GM21360 (cell line): ENCODE measurements around the gene KDM1B.

Experiments used
- ATAC-seq: cut with Tn5 transposase; IDR thresholded peaks from one replicate; pipeline ENCODE4 v1.9.1; 2021; ENCODE audit warnings: mild to moderate bottlenecking, moderate library complexity; ENCODE audit not compliant: unreplicated experiment

Gene KDM1B, protein sequence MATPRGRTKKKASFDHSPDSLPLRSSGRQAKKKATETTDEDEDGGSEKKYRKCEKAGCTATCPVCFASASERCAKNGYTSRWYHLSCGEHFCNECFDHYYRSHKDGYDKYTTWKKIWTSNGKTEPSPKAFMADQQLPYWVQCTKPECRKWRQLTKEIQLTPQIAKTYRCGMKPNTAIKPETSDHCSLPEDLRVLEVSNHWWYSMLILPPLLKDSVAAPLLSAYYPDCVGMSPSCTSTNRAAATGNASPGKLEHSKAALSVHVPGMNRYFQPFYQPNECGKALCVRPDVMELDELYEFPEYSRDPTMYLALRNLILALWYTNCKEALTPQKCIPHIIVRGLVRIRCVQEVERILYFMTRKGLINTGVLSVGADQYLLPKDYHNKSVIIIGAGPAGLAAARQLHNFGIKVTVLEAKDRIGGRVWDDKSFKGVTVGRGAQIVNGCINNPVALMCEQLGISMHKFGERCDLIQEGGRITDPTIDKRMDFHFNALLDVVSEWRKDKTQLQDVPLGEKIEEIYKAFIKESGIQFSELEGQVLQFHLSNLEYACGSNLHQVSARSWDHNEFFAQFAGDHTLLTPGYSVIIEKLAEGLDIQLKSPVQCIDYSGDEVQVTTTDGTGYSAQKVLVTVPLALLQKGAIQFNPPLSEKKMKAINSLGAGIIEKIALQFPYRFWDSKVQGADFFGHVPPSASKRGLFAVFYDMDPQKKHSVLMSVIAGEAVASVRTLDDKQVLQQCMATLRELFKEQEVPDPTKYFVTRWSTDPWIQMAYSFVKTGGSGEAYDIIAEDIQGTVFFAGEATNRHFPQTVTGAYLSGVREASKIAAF

DNA sequence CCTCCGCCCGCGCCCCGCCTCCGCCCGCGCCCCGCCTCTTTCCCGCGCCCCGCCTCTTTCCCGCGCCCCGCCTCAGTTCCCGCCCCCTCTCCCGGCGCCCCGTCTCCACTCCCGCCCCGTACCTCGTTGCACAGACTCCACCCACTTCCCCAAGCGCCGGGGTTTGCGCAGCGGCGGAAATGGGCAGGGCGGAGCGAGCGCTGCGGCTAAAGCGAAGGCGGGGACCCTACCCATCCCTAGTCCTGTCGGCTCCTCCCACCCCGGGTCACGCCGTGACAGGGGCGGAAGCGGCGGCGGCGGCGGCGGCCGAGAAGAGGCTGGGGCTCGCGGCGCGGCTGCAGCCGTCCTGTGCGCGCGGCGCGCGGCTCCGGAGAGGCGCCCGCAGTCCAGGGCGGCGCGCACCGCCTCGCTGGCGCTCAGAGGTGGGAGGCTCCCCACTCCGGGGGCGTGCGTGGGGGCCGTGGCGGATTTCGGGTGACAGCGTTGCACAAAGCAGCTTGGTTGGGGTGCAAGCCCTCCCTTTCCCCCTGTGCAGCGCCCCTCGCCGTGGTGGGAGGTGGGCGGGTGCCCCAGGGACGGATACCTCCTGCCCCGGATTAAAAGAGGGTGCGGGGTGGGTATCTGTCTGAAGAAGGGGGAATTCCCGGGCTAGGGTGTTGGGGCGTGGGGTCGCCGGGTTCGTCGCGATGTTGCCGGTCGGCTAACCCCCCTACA is at the start of gene KDM1B:
Gene KDM1B, plus strand, starts transcription at position 273 of the 714 bp plus-strand sequence. CDS start 4,474 bp downstream, outside the sequence.
- peak; percentile 81 for ATAC-seq

DNA sequence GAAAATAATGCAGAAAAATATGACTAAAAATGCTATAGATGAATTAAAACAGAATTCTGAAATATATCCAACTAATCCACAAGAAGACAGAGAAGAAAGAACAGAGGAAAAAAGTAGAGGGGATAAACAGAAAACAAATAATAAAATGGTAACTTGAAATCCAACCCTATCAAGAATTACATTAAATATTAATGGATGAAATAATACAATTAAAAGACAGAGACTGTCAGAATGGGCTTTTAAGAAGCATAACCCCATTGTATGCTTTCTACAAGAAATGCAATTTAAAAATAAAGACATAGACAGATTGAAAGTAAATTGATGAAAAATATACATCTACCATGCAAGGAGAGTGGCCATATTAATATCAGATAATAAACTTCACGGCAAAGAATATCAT is 48.2 kb upstream of the KDM1B start:
- no peak for ATAC-seq

DNA sequence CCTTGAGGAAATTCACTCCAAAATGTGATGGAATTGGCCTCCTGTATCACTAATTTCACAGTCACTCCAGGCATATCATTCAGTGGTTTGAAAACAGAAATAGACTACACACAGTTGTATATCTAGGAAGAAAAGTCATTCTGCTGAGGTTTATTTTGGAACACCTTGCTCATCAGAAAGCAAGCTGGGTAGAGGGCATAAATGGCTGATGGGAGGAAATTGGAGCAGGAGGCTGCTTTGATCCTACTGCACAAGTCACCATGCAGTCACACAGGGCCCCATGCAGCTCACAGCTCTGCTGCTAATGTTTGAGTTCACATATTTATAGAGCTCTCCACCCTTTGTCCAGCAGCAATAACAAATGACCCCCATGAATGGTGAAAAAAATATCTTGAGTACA is 45.1 kb upstream of the KDM1B start:
- ATAC-seq = no peak

DNA sequence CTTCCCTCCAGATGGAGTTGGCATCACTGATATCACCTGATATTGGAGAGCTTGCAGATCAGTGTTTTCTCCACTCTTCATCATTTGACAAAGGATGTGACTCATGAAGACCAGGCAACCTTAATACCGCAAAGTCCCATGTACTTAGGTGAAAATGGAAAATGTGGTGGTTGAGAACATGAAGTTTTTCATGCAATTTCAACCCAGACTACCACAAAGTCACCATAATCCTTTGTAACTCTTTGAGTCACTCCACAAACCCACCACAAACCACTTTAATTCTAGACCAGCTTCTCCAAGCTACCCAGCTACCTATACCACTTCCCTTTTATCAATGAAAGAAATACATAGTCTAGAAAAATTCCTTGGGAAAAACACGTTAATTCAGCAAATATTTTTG is 39.9 kb upstream of the KDM1B start:
- no peak for ATAC-seq

DNA sequence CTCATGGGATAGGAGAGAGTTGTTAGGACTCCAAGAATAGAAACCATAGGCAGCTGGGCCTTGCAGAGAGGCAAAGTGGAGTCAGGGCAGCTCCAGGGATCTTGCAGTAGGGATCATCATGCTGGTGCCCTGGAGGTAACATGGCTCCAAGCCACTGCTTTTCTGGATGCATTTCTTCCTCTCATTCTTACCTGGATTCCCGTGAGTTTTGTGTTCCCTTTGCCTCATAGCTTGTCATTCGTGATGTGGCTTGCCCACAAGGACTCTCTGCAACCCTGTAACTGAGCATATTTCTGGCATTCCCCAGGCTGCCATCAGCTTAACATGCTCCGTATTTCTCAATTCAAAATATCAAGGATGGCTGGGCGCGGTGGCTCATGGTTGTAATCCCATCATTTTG is 38.1 kb upstream of the KDM1B start:
- no peak for ATAC-seq

DNA sequence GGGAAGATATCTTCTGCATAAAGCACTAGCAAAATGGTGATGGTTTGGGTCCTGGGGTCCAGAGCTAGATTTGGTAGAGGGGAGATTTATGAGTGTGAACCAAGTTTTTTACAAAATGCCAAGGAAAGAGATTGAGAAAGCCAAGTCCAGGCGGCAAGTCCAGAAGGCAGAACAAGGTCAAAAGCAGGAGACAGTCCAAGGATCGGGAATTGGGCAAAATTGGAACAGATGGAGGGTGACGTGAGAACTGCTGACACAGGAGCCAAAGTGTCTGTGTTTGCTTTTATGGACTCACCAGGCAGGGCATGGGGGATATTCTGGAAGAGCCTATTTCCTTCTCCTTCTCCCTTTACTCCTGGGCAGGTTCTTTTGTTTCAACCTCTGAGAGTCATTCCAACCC is 36.9 kb upstream of the KDM1B start:
- ATAC-seq = no peak

DNA sequence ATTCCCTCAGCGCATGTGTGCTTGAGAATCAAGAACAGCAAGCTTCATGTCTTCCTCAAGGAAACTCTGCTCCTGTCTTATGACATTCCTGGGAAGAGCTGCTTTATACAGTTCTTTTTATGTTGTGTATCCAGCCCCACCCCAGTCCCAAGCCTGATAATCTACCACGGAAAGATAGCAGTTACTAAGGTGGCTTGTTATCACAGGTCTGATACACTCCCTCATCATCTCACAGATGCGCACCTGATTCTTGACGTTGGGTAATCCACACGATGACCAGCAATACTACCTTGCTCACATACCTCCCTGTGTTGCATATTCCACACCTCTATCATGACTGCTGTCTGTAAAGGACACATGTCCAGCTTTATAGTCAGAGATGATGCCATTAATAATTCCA is 36.0 kb upstream of the KDM1B start:
- no peak for ATAC-seq

DNA sequence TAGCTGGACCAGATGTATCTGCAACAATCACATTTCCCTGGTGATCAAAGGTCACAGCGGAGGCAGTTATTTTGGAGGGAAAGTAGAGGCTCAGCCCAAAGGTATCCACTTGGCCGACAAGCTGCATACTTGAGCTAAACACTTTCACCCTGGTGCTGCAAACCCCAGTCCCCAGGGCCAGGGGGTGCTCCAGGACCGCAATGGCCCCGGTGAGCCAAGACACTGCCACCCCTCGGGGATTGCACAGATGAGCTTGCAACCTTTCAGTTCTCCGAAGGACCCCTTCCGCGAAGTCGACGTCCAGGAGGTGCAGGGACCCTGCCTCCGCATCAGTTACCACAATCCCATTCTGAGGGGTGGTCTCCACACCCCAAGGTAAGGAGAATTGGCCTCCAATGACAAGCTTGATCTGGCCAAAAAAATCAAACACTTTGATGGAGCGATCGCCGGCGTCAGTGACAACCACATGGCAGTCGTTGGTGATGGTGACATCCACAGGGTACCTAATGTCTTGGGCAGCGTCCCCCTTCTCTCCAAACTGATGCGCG is 33.6 kb upstream of the KDM1B start:
- ATAC-seq = no peak

DNA sequence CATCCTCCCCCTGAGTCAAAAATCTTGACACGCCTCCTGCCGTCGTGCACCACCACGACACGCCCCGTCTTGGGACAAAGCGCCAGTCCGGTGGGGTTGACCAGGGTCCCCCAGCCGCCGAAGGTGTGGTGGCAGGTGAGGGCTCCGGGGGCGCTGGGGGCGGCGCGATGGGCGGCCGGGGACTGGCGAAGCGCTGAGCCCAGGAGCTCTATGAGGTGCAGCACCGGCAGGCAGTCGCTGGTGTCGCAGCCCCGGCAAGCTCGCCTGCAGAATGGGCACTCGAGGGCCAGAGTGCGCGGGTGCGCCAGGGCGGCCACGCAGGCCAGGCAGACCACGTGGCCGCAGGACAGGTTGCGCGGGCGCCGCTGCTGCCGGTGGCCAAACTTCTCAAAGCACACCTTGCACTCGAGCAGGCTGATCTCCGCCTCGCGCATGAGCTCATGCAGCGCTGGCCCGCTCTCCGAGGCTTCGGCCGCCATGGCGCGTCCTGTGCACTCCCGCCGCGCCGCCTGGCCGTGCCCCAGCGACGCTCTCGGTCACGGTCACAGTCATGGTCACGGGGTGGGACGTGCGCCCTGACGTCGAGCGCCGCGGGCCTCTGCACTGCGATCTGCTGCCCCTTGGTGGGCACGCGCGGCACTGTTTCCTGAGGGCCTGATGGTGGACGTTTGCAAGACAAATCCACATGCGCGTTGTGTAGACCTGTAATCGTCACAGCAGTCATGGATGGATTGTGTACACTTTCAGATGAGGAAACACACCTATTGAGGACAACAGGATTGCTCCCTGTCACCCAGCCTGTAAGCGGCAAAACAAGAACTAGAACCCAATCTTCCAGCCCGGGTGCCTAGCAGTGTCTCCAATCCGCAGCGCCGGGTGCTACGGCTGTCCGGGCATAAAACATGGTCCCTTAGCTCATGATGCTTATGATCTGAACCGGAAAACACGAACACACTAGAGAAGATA is 32.8 kb upstream of the KDM1B start, which contains the start of gene NHLRC1:
Gene NHLRC1, minus strand, starts transcription at position 550 of the 966 bp plus-strand sequence. Its CDS starts 71 bp downstream, at position 479.
- ATAC-seq = peak; percentile 99

DNA sequence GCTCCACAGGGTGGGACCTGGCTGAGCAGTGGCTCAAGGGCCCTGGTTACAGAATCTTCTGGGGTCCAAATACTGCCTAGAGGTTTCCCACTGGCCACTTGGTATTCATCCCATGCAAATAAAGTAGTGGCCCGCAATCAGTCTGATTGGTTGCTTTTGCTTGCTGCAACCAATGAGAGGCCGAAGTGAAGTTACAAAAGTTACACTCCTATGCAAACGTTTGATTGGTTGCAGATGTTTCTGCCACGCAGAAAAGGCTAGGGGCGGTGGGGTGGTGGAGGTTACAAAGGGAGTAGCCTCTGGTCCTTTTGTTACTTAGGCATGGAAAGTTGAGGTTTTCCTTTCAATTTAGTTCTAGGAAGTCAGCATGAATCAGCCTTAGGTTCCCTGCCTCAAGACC is 29.1 kb upstream of the KDM1B start:
- ATAC-seq = no peak

DNA sequence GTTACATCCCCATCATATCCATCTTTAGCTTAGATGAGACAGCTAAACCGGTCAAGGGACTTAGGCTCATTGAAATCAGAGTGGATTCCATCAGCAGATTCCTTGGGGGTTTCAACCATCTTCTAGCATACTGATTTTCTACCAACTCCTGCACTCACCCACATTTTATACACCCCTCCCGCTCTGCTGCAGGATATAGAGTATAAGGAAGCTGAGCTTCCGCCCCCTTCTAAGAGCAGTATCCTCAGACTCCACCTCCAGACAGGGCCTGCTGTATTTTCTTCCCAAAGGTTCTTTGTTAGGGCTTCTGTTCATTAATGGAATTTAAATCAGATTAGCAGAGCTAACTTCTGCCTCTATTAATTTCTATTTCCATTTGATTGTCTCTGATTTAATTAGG is 22.9 kb upstream of the KDM1B start:
- ATAC-seq = no peak

DNA sequence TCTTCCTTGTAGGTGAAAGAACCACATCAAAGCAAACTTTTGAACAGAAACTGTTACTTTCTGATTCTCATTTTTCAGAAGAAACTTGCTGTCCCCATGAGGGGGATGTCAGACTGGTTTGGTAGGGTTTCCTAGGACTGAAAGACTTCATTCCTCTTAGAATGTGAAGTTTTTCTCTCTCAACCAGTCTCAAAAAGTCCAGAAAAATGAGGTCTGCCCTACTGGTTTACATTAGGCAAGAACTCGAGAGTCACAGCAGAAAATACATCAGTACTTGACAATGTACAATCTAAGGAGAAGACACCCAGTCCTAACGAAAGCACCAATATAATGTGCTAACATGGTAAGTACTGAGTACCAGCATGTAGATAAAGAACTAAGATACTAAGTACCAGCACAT is 20.1 kb upstream of the KDM1B start:
- no peak for ATAC-seq

DNA sequence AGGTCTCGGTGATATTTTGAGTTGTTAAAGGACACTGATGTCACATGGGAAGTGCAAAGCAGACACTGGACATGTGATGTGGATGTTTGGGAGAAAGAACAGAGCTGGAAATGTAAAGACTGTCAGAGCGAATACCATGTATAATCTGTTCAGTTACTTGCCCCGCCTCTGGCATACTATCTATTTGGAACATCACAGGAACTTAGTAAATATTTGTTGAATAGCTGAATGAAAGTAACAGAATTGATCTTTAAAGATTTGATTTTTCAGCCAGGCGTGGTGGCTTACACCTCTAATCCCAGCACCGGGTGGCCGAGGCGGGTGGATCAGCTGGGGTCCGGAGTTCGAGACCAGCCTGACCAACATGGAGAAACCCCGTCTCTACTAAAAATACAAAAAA is 19.0 kb upstream of the KDM1B start:
- ATAC-seq = no peak

DNA sequence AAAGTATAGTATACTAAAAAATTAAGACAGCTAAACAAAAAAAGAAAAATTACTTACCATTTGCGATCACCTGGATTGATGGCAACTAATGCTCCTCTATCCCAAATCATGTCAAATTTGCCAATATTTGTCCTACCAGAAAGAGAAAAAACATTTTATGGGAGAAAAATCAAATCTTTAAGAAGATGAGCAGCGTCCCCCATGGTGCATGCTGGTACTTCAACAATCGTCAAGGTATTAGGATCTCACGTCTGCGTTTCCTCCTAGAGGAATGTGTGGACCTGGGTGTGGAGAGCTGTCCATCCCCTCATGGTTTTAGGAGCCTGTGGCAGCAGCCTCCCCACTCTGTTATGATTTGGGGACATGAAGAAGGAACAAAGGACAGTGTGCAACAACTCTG is 16.3 kb upstream of the KDM1B start:
- ATAC-seq = no peak

DNA sequence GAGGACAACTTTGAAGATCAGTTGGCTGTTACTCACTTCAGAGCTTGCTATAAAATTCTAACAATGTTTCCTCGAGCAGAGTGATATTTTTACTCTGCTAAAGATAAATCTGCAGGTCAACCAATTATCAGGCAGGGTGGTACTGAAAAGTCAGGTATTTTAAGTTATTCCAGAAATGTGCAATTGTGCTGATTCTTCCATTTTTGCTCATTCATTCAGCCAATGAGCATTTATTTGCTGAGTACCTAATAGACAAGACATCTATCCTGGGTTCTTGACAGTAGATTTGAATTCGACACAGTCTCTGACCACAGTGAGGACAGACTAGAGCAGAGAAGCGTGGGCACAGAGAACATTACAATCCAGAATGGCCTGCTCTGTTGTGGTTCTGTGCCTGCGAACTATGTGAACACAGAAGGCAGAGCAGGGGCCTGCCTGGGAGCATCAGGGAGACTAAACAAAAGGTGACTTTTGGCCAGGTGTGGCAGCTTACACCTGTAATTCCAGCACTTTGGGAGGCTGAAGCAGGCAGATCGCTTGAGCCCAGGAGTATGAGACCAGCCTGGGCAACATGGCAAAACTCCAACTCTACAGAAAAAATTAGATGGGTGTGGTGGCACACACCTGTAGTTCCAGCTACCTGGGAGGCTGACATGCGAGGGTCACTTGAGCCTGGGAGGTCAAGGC is 15.1 kb upstream of the KDM1B start:
- no peak for ATAC-seq

DNA sequence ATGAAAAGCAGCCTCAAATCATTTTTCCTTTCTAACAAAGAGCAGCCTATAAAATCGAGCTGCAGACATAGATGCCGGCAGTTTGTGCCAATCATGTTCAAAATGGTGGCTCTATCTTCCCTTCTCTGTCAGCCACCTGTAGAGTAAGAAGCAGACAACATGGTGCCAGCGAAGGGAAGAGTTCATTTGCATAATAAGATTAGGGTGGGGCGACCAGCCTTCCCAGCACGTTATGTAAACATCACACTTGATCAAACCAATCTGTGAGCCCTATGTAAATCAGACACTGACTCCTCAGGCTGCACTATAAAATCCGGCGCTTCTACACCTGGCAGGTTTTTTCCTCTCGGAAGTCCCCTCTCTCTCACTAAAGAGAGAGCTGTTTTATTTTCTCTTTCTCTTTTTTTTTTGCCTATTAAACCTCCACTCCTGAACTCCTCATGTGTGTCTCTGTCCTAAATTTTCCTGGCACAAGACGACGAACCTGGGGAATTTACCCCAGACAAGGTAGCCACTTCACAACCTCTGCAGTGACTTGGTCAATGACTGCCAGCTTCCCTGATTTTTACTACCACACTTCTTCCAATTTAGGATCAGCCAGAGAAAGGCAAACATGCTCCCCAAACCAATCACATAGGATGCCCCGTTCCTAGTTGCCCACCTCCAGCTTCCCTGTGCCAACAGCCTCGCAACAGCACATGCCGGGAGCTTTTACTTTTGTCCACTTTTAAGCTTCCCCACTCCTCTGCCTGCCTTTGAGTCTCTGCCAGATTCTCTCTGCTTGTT is 13.2 kb upstream of the KDM1B start:
- ATAC-seq = no peak

DNA sequence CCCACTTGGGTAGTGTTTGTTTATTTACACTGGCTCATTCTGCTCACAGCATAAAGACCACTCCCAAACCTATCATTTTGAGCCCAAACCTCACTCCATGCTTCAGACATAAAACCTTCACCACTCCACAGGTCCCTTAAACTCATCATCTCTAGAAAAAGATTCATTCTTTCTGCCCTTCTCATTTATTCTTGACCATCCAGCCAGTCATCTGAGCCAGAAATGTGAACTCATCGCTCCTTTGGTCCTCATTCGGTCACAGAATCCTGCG is 12.7 kb upstream of the KDM1B start:
- no peak for ATAC-seq

DNA sequence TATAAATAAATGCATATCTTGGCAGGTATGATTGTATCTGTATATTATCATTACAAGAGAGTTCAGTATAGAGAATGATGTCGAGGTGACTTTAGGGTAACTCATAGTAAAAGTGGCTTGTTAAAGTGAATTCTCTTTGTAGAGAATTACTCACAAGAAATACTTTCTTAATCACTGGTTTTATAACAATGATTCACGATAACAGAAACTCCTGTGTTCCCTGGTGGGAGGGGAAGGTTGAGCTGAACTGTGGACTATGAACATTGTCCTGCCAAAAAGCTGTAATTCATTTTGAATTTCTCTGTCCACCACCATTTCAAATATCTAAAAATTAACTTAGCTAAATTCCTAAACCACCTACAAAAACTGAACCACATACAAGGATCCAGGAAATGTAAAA is 8.1 kb upstream of the KDM1B start:
- ATAC-seq = no peak

DNA sequence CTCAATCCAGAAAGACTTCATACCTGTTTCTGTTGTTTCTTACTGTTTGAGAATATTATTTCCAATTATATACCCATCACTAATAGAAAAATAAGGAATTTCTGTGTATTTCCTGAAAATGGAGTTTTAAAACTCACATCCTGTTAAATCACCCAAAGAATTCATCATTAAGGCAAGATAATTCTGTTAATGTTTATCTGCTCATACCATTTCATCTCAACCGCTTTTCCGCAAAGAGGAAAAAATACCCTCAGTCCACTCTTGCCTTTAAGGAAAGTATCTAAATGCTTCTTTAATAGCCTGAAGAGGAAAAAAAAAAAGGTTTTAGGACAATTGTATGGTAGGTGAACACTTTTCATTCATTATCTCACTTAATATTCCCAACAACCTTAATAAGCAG is 7.6 kb upstream of the KDM1B start:
- no peak for ATAC-seq
